Measurements from ENCODE around the gene ARID1B.

- TF ChIP-seq CTCF (IDR thresholded peaks at IDR 0.05) (no peak), POLR2A (IDR thresholded peaks at IDR 0.05) (no peak)
Observed at GRCh38 chr6:156942266-156942665, 165.1 kb downstream of the ARID1B start.

All from adrenal gland (tissue), 5 donors.